ENCODE measurements around the gene PREB.

DNA sequence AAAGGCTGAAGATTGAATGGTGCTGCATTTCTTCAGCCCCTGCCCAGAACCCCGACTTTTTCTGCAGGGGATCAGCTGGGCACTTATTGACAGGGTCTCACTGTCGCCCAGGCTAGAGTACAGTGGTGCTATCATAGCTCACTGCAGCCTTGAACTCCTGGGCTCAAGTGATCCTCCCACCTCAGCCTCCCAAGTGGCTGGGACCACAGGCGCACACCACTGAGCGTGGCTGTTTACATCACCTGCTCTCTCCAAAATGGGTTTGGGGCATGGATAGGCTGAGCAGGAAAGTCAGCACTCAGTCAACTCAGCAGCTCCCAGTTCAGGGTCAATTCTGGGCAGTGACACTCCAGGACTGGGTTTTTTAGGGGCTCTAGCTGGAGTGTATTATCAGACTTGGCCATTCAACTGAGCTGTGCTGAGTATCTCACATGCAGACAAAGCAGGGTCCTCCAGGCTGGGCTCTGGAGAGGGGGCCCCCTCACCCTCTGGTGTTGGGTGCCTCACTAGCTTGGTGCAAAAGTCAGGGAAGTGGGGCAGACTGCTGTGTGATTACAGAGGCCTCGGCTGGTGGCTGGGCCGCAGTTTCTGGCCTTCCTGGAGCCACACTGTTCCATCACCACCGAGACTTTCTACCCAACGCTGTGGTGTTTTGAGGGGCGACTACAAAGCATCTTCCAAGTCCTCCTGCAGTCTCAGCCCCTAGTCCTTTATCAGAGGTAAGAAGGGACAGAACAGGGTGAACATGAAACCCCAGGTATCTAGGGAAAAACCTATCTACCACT is 6.4 kb downstream of the PREB start:
- TF ChIP-seq, protein P1, sequence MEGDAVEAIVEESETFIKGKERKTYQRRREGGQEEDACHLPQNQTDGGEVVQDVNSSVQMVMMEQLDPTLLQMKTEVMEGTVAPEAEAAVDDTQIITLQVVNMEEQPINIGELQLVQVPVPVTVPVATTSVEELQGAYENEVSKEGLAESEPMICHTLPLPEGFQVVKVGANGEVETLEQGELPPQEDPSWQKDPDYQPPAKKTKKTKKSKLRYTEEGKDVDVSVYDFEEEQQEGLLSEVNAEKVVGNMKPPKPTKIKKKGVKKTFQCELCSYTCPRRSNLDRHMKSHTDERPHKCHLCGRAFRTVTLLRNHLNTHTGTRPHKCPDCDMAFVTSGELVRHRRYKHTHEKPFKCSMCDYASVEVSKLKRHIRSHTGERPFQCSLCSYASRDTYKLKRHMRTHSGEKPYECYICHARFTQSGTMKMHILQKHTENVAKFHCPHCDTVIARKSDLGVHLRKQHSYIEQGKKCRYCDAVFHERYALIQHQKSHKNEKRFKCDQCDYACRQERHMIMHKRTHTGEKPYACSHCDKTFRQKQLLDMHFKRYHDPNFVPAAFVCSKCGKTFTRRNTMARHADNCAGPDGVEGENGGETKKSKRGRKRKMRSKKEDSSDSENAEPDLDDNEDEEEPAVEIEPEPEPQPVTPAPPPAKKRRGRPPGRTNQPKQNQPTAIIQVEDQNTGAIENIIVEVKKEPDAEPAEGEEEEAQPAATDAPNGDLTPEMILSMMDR (IDR thresholded peaks at IDR 0.05; ENCODE audit: borderline replicate concordance, extremely low read depth, low read length, poor library complexity, severe bottlenecking): no peak
- no peak for TF ChIP-seq EZH2 (IDR thresholded peaks at IDR 0.05; ENCODE audit: borderline replicate concordance, low read depth, low read length, severe bottlenecking)

Data from DND-41 (cell line).